ENCODE data around the gene JADE2. TPM values are rescaled to one million over a fixed set of nuclear protein-coding genes. Genes with fewer than 3 reads are reported as not detected.

JADE2 gene
- total RNA-seq, 1 donor from 2014 or later = 30.3 TPM

DNA sequence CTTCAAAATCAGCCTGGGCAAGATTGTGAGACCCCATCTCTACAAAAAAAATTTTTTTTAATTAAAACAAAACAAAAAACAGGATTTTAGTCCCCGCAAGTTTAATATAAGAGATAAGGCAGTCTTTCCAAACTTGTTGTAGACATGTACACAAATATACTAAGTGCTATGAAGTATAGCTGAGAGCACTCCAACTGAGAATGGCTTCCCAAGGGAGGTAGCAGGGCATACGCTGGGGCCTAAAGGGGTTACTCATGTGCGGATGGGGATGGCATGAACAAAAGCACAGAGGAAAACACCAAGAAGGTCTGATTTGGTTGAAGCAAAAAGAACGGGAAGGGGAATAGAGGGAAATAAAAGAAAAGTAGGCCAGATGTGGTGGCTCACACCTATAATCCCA, 86.0 kb downstream of the JADE2 start:
- H3K4me2 ChIP-seq (ENCODE audit: low read length) = no peak overlapping the region
- no peak overlapping the region for H3K4me3 ChIP-seq (ENCODE audit: insufficient read depth, low read depth, low read length)
- no peaks in the 10 kb centered on the region for H3K9me3 ChIP-seq (ENCODE audit: insufficient read depth, low read depth, low read length)
- no peaks in the 10 kb centered on the region for H3K79me2 ChIP-seq (ENCODE audit: insufficient read depth, low read length)
- no peak overlapping the region for H3K4me3 Mint-ChIP-seq (ENCODE audit: unreplicated experiment)
- H3K4me1 Mint-ChIP-seq (ENCODE audit: low read depth, unreplicated experiment) = peaks cover 2% of the 10 kb centered on the region
- DNase-seq (ENCODE audit: low read depth) = no peak
- H3K36me3 Mint-ChIP-seq (ENCODE audit: low read depth, unreplicated experiment) = peaks cover 18% of the 10 kb centered on the region
- H3K27ac Mint-ChIP-seq (ENCODE audit: unreplicated experiment) = no peak overlapping the region
- H3K9ac ChIP-seq (ENCODE audit: low read length) = no peak overlapping the region
- FAIRE-seq = no peak
- H3K27me3 Mint-ChIP-seq (ENCODE audit: low read depth, unreplicated experiment) = no peaks in the 10 kb centered on the region
- no peak overlapping the region for H2AFZ ChIP-seq (ENCODE audit: low read depth, low read length)
- H3K4me1 ChIP-seq (ENCODE audit: insufficient read depth, low read length) = no peaks in the 10 kb centered on the region
- no peaks in the 10 kb centered on the region for H4K20me1 ChIP-seq (ENCODE audit: insufficient read depth, low read length)
- H3K9me3 Mint-ChIP-seq (ENCODE audit: unreplicated experiment) = no peaks in the 10 kb centered on the region
- H3K36me3 ChIP-seq (ENCODE audit: insufficient read depth, low read length) = peaks cover 35% of the 10 kb centered on the region
- no peak for TF ChIP-seq EZH2 (IDR thresholded peaks at IDR 0.05; ENCODE audit: insufficient read depth, low read length)
- TF ChIP-seq, protein P1, sequence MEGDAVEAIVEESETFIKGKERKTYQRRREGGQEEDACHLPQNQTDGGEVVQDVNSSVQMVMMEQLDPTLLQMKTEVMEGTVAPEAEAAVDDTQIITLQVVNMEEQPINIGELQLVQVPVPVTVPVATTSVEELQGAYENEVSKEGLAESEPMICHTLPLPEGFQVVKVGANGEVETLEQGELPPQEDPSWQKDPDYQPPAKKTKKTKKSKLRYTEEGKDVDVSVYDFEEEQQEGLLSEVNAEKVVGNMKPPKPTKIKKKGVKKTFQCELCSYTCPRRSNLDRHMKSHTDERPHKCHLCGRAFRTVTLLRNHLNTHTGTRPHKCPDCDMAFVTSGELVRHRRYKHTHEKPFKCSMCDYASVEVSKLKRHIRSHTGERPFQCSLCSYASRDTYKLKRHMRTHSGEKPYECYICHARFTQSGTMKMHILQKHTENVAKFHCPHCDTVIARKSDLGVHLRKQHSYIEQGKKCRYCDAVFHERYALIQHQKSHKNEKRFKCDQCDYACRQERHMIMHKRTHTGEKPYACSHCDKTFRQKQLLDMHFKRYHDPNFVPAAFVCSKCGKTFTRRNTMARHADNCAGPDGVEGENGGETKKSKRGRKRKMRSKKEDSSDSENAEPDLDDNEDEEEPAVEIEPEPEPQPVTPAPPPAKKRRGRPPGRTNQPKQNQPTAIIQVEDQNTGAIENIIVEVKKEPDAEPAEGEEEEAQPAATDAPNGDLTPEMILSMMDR (IDR thresholded peaks at IDR 0.05; ENCODE audit: insufficient read depth, low read depth, low read length) = no peak
- H3K27ac ChIP-seq (ENCODE audit: low read depth, low read length) = no peak overlapping the region
- H3K27me3 ChIP-seq (ENCODE audit: insufficient read depth, low read length) = no peaks in the 10 kb centered on the region

DNA sequence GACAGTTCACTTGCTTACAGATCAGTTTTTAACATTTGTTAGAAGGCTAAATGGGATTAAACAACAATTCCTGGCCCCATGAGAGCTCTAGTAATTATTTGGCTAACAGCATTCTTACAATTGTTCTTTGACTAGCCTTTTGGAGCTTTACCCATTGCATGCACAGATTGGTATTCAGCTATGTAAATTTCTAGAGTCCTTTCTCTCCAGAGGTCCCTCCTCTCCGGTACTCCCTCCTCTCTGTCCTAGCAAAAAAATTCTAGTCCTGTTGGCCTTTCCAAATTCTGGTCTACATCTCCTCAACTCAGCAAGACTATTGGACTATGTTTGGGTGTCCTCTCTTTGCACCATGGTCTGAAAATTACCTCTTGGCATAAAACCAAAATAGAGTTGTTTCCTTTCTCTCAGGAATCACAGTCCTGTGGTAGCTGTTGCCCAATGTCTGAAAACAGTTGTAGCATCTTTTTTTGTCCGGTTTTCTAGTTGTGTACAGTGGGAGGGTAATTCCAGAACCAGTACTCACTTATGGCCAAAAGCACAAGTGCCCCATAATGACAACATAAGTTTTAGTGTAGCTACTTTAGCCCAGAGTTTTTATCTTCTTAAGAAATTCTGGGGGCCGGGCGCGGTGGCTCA, 89.1 kb downstream of the JADE2 start:
- TF ChIP-seq, protein P1 (IDR thresholded peaks at IDR 0.05; ENCODE audit: insufficient read depth, low read depth, low read length) = no peak
- no peak for TF ChIP-seq EZH2 (IDR thresholded peaks at IDR 0.05; ENCODE audit: insufficient read depth, low read length)
- no peaks in the 10 kb centered on the region for H3K9me3 Mint-ChIP-seq (ENCODE audit: unreplicated experiment)
- H3K4me2 ChIP-seq (ENCODE audit: low read length) = no peak overlapping the region
- H3K36me3 Mint-ChIP-seq (ENCODE audit: low read depth, unreplicated experiment) = peaks cover 16% of the 10 kb centered on the region
- H3K27ac Mint-ChIP-seq (ENCODE audit: unreplicated experiment) = no peak overlapping the region
- H3K9me3 ChIP-seq (ENCODE audit: insufficient read depth, low read depth, low read length) = no peaks in the 10 kb centered on the region
- H3K27me3 Mint-ChIP-seq (ENCODE audit: low read depth, unreplicated experiment) = no peaks in the 10 kb centered on the region
- no peak overlapping the region for H3K27ac ChIP-seq (ENCODE audit: low read depth, low read length)
- no peaks in the 10 kb centered on the region for H3K4me1 ChIP-seq (ENCODE audit: insufficient read depth, low read length)
- H2AFZ ChIP-seq (ENCODE audit: low read depth, low read length) = no peak overlapping the region
- H3K36me3 ChIP-seq (ENCODE audit: insufficient read depth, low read length) = peaks cover 18% of the 10 kb centered on the region
- DNase-seq (ENCODE audit: low read depth) (no peak), FAIRE-seq (peak; percentile 39)
- no peaks in the 10 kb centered on the region for H3K79me2 ChIP-seq (ENCODE audit: insufficient read depth, low read length)
- no peaks in the 10 kb centered on the region for H4K20me1 ChIP-seq (ENCODE audit: insufficient read depth, low read length)
- no peak overlapping the region for H3K9ac ChIP-seq (ENCODE audit: low read length)
- no peak overlapping the region for H3K4me3 ChIP-seq (ENCODE audit: insufficient read depth, low read depth, low read length)
- no peaks in the 10 kb centered on the region for H3K4me1 Mint-ChIP-seq (ENCODE audit: low read depth, unreplicated experiment)
- H3K4me3 Mint-ChIP-seq (ENCODE audit: unreplicated experiment) = no peak overlapping the region
- H3K27me3 ChIP-seq (ENCODE audit: insufficient read depth, low read length) = no peaks in the 10 kb centered on the region

DNA sequence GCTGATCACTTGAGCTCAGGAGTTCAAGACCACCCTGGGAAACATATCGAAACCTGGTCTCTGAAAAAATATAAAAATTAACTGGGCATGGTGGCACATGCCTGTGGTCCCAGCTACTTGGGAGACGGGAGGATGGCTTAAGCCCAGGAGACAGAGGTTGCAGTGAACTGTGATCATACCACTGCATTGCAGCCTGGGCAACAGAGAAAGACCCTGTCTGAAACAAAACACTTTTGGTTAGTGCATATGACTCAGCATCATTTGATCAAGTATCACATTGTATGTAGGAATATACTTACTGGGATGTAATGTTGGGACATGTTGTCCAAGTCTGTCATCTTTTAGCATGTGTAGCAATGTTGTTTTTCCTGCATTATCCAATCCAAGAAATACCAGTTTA, 95.2 kb downstream of the JADE2 start:
- no peaks in the 10 kb centered on the region for H3K9me3 Mint-ChIP-seq (ENCODE audit: unreplicated experiment)
- H3K27me3 ChIP-seq (ENCODE audit: insufficient read depth, low read length) = no peaks in the 10 kb centered on the region

More for the DNA sequence above, 95.2 kb downstream of the JADE2 start:
- Mint-ChIP-seq H3K4me3 (ENCODE audit: unreplicated experiment) (no peak overlapping the region), H3K4me1 (ENCODE audit: low read depth, unreplicated experiment) (no peaks in the 10 kb centered on the region), H3K36me3 (ENCODE audit: low read depth, unreplicated experiment) (peaks cover 7% of the 10 kb centered on the region), H3K27ac (ENCODE audit: unreplicated experiment) (no peak overlapping the region), H3K27me3 (ENCODE audit: low read depth, unreplicated experiment) (no peaks in the 10 kb centered on the region)
- TF ChIP-seq, protein P1 (IDR thresholded peaks at IDR 0.05; ENCODE audit: insufficient read depth, low read depth, low read length) = no peak
- TF ChIP-seq EZH2 (IDR thresholded peaks at IDR 0.05; ENCODE audit: insufficient read depth, low read length) = no peak
- H3K27ac ChIP-seq (ENCODE audit: low read depth, low read length) = no peak overlapping the region
- peaks cover 12% of the 10 kb centered on the region for H3K79me2 ChIP-seq (ENCODE audit: insufficient read depth, low read length)
- no peak for FAIRE-seq
- no peak overlapping the region for H2AFZ ChIP-seq (ENCODE audit: low read depth, low read length)
- H3K36me3 ChIP-seq (ENCODE audit: insufficient read depth, low read length) = peaks cover 17% of the 10 kb centered on the region
- H3K4me1 ChIP-seq (ENCODE audit: insufficient read depth, low read length) = no peaks in the 10 kb centered on the region
- no peak for DNase-seq (ENCODE audit: low read depth)
- H4K20me1 ChIP-seq (ENCODE audit: insufficient read depth, low read length) = peaks cover 8% of the 10 kb centered on the region
- no peak overlapping the region for H3K9ac ChIP-seq (ENCODE audit: low read length)
- H3K4me3 ChIP-seq (ENCODE audit: insufficient read depth, low read depth, low read length) = no peak overlapping the region
- H3K9me3 ChIP-seq (ENCODE audit: insufficient read depth, low read depth, low read length) = no peaks in the 10 kb centered on the region
- H3K4me2 ChIP-seq (ENCODE audit: low read length) = no peak overlapping the region
